Measurements from ENCODE around the gene GREB1. TPM values are rescaled to one million over a fixed set of nuclear protein-coding genes. Genes with fewer than 3 reads are reported as not detected.

GREB1 gene
- total RNA-seq, 1 donor from 2014 or later, result 50.5 TPM

GRCh38 chr2:11499081-11499743, 34.6 kb upstream of the GREB1 start:
- peak overlapping the region; percentile 39 for H3K4me3 Mint-ChIP-seq

GRCh38 chr2:11500702-11501303, 33.0 kb upstream of the GREB1 start:
- Mint-ChIP-seq H3K4me1 (ENCODE audit: unreplicated experiment) (peaks cover 41% of the 10 kb centered on the region), H3K36me3 (peaks cover 8% of the 10 kb centered on the region), H3K27me3 (no peaks in the 10 kb centered on the region), H3K27ac (no peak overlapping the region), H3K9me3 (no peaks in the 10 kb centered on the region), H3K4me3 (no peak overlapping the region)
- no peak for TF ChIP-seq CTCF (conservative IDR thresholded peaks at IDR 0.05)
- peak; percentile 22 for DNase-seq (ENCODE audit: extremely low spot score, unreplicated experiment)

More at GRCh38 chr2:11499081-11499743, 34.6 kb upstream of the GREB1 start:
- no peak for TF ChIP-seq CTCF (conservative IDR thresholded peaks at IDR 0.05)
- Mint-ChIP-seq H3K36me3 (peaks cover 14% of the 10 kb centered on the region), H3K9me3 (no peaks in the 10 kb centered on the region), H3K4me1 (ENCODE audit: unreplicated experiment) (peaks cover 46% of the 10 kb centered on the region), H3K27me3 (no peaks in the 10 kb centered on the region), H3K27ac (no peak overlapping the region)
- peak; percentile 52 for DNase-seq (ENCODE audit: extremely low spot score, unreplicated experiment)

GRCh38 chr2:11502740-11503292, 31.0 kb upstream of the GREB1 start:
- Mint-ChIP-seq H3K27ac (no peak overlapping the region), H3K4me1 (ENCODE audit: unreplicated experiment) (peaks cover 40% of the 10 kb centered on the region), H3K27me3 (no peaks in the 10 kb centered on the region), H3K9me3 (no peaks in the 10 kb centered on the region), H3K36me3 (peaks cover 8% of the 10 kb centered on the region), H3K4me3 (no peak overlapping the region)
- DNase-seq (ENCODE audit: extremely low spot score, unreplicated experiment), result peak; percentile 20
- no peak for TF ChIP-seq CTCF (conservative IDR thresholded peaks at IDR 0.05)

GRCh38 chr2:11503354-11503927, 30.4 kb upstream of the GREB1 start:
- no peak for DNase-seq (ENCODE audit: extremely low spot score, unreplicated experiment)
- TF ChIP-seq CTCF (conservative IDR thresholded peaks at IDR 0.05), result no peak
- Mint-ChIP-seq H3K4me3 (no peak overlapping the region), H3K36me3 (peaks cover 8% of the 10 kb centered on the region), H3K27me3 (no peaks in the 10 kb centered on the region), H3K9me3 (no peaks in the 10 kb centered on the region), H3K27ac (no peak overlapping the region), H3K4me1 (ENCODE audit: unreplicated experiment) (peaks cover 33% of the 10 kb centered on the region)

- H3K9me3 Mint-ChIP-seq, result no peaks in the 10 kb centered on the region
- TF ChIP-seq CTCF (conservative IDR thresholded peaks at IDR 0.05), result no peak
- DNase-seq (ENCODE audit: extremely low spot score, unreplicated experiment), result no peak
- H3K4me1 Mint-ChIP-seq (ENCODE audit: unreplicated experiment), result peaks cover 15% of the 10 kb centered on the region
- no peaks in the 10 kb centered on the region for H3K27me3 Mint-ChIP-seq
- peaks cover 3% of the 10 kb centered on the region for H3K36me3 Mint-ChIP-seq
- no peak overlapping the region for H3K4me3 Mint-ChIP-seq
- H3K27ac Mint-ChIP-seq, result no peak overlapping the region
These were observed 27.9 kb upstream of the GREB1 start for GRCh38 chr2:11505652-11506610.
